Esophagus squamous epithelium (tissue), 5 donors: ENCODE data around the gene DENR. TPM values are rescaled to one million over a fixed set of nuclear protein-coding genes. Genes with fewer than 3 reads are reported as not detected.
"Not testable (repeated sequence)": the region's sequence is repeated elsewhere in the genome, so short reads cannot be mapped to it uniquely, and the experiment has no call there.

Experiments
- DNase-seq: peaks from one replicate; lab custom pipeline; 2025; lab: John Stamatoyannopoulos, UW
- H3K27ac ChIP-seq, 4 donors: fragments of 200-600 bp; sonication (generic); one replicate each; pipeline ENCODE4 v1.5.1; 2016 to 2019; ENCODE audit warnings: mild to moderate bottlenecking in 1 of 4
- H3K27me3 ChIP-seq, 4 donors: fragments of 200-600 bp; sonication (generic); 1 replicate in 3 of 4; 2 replicates in 1 of 4; pipeline versions ENCODE4 v1.5.1 to v1.6.0; 2017 to 2021; ENCODE audit warnings: antibody characterized with exemption in 1 of 4
- H3K36me3 ChIP-seq, 3 donors: fragments of 200-600 bp; sonication (generic); one replicate each; pipeline ENCODE4 v1.5.1; 2016 to 2019
- H3K4me1 ChIP-seq, 3 donors: fragments of 200-600 bp; sonication (generic); one replicate each; pipeline ENCODE4 v1.5.1; 2017 to 2019
- H3K4me3 ChIP-seq, 4 donors: fragments of 200-600 bp; sonication (generic); 1 replicate in 3 of 4; 2 replicates in 1 of 4; pipeline ENCODE4 v1.5.1; 2016 to 2019; ENCODE audit warnings: mild to moderate bottlenecking in 2 of 4, moderate library complexity in 1 of 4
- H3K9me3 ChIP-seq, 3 donors: fragments of 200-600 bp; sonication (generic); one replicate each; pipeline ENCODE4 v1.5.1; 2016 to 2019
- POLR2A ChIP-seq, 4 donors: fragments of 450-650 bp; IDR thresholded peaks; one replicate each; pipeline ENCODE4 v1.6.1; 2017; ENCODE audit warnings: antibody characterized with exemption in 4 of 4, mild to moderate bottlenecking in 4 of 4, moderate library complexity in 3 of 4
- WGBS, 2 donors: methylation state at CpG; one replicate each; pipeline ENCODE4 v1.1.5; 2018; 5-methylcytosine and 5-hydroxymethylcytosine counted together
- intact Hi-C: fragments of 100-400 bp; cut with DNase I; formaldehyde crosslinking; loops from one replicate; pipeline ENCODE4 v1.15.0; 2022
- total RNA-seq, 4 donors: library from RNA; depleted of rRNA; stranded (reverse); fragments of >200 nt; gene quantifications; one replicate each; pipeline ENCODE4 v1.1.0, GENCODE V29; 2016
- TF ChIP-seq, protein P1 (sequence below), 6 experiments: fragments of 450-650 bp in 4 of 6; fragments of 200-600 bp in 2 of 6; sonication (generic) in 2 of 6; IDR thresholded peaks; one replicate each; pipeline ENCODE4 v1.5.1; 2016 to 2019; ENCODE audit warnings: antibody characterized with exemption in 6 of 6, mild to moderate bottlenecking in 4 of 6, moderate library complexity in 4 of 6
- donor health status: DM: yes; HTN: yes; CAD: no.

Gene DENR
- total RNA-seq, 4 donors from 2014 or later: 23.3 to 40.1 (median 32.3) TPM

DNA sequence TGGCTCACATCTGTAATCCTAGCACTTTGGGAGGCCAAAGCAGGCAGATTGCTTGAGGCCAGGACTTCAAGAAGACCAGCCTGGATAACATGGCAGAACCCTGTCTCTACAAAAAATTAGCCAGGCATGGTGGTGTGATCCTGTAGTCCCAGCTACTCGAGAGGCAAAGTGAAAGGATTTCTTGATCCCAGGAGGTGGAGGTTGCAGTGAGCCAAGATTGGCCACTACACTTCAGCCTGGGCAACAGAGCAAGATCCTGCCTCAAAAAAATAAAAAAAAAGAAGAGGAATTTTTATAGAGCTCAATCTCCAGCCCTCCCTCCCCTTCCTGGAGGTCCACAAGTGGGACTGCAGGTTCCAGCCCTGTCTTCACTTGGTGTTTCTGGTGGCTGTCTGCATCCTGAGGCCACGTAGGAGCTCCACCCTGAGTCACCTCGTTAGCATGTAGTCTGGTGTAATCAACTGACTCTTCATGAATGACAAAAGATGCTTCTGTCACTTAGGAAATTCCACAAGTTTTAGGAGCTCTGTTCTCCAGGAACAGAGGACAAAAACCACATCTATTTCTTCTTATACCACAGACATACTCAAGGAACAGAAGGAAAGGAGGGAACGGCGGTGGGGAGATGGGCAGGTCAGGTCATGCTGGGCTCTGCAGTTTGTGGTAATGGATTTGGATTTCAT, 37.9 kb downstream of the DENR start:
- no peaks in the 10 kb centered on the region for H3K9me3 ChIP-seq
- no peaks in the 10 kb centered on the region for H3K4me1 ChIP-seq
- H3K27me3 ChIP-seq: no peaks in the 10 kb centered on the region
- intact Hi-C loops: loop anchor here (10.0 kb wide), 1 partner anchor 164 kb away; no protein-coding TSS in a partner anchor
- TF ChIP-seq, protein P1, sequence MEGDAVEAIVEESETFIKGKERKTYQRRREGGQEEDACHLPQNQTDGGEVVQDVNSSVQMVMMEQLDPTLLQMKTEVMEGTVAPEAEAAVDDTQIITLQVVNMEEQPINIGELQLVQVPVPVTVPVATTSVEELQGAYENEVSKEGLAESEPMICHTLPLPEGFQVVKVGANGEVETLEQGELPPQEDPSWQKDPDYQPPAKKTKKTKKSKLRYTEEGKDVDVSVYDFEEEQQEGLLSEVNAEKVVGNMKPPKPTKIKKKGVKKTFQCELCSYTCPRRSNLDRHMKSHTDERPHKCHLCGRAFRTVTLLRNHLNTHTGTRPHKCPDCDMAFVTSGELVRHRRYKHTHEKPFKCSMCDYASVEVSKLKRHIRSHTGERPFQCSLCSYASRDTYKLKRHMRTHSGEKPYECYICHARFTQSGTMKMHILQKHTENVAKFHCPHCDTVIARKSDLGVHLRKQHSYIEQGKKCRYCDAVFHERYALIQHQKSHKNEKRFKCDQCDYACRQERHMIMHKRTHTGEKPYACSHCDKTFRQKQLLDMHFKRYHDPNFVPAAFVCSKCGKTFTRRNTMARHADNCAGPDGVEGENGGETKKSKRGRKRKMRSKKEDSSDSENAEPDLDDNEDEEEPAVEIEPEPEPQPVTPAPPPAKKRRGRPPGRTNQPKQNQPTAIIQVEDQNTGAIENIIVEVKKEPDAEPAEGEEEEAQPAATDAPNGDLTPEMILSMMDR (IDR thresholded peaks at IDR 0.05): no peak
- TF ChIP-seq POLR2A (IDR thresholded peaks at IDR 0.05): no peak
- H3K4me3 ChIP-seq: no peak overlapping the region
- DNase-seq: no peak
- WGBS, 2 donors: 42 to 62% methylated on average over 5 of the region's 5 CpGs
- H3K27ac ChIP-seq: no peak overlapping the region
- no peaks in the 10 kb centered on the region for H3K36me3 ChIP-seq

DNA sequence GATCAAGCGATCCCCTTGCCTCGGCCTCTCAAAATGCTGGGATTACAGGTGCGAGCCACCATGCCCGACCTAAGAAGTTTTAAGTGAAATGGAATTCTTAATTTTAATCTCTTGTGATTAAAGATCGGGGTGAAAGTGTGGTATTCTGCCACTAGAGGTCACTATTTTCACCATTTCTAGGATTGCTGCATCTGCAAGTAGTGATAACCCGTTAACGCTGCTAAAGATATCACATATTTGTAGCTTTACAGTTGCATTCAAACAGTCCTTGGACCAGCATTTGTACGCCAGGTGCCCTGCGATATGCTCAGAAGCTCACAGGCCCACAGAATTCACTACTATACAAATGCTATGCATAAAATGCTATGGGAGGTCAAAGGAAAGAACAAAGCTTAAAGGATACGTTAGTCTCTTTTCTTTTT, 41.1 kb downstream of the DENR start:
- intact Hi-C loops: loop anchor here (10.0 kb wide), 1 partner anchor 161 kb away; no protein-coding TSS in a partner anchor
- H3K36me3 ChIP-seq: no peaks in the 10 kb centered on the region
- no peaks in the 10 kb centered on the region for H3K4me1 ChIP-seq
- H3K27ac ChIP-seq: no peak overlapping the region
- WGBS, 2 donors: 9 to 19% methylated on average over 10 of the region's 10 CpGs
- TF ChIP-seq, protein P1 (IDR thresholded peaks at IDR 0.05): peak in 5 of 6 experiments; percentile 64 to 76 (median 73)
- no peak for TF ChIP-seq POLR2A (IDR thresholded peaks at IDR 0.05)
- H3K9me3 ChIP-seq: no peaks in the 10 kb centered on the region
- no peak overlapping the region for H3K4me3 ChIP-seq
- DNase-seq: no peak
- H3K27me3 ChIP-seq: no peaks in the 10 kb centered on the region

DNA sequence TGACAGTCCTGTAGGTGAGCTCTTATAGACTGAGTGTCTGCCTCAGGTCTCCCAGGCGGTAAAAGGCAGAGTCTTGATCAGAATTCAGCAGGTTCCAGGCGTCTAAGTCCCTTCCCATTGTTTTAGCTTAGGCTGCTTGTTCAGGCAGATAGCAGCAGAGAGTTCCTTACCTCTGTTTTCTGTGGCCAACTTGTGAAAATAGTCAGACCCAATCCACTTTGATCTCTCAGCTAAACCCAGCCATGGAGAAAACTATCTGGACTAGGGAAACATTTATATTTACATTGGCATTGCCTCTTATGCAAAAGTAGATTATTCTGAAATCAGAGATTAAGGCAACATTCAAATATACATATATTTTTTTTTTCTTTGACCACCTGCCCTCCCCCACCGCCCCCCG, 43.2 kb downstream of the DENR start:
- no peak overlapping the region for H3K27ac ChIP-seq
- H3K4me3 ChIP-seq: no peak overlapping the region
- H3K36me3 ChIP-seq: no peaks in the 10 kb centered on the region
- DNase-seq: no peak
- TF ChIP-seq, protein P1 (IDR thresholded peaks at IDR 0.05): no peak
- TF ChIP-seq POLR2A (IDR thresholded peaks at IDR 0.05): no peak
- no peaks in the 10 kb centered on the region for H3K9me3 ChIP-seq
- H3K27me3 ChIP-seq: no peaks in the 10 kb centered on the region
- intact Hi-C loops: loop anchor here (10.0 kb wide), 1 partner anchor 159 kb away; no protein-coding TSS in a partner anchor
- 57 to 68% methylated on average over 4 of the region's 4 CpGs for WGBS, 2 donors
- H3K4me1 ChIP-seq: no peaks in the 10 kb centered on the region

DNA sequence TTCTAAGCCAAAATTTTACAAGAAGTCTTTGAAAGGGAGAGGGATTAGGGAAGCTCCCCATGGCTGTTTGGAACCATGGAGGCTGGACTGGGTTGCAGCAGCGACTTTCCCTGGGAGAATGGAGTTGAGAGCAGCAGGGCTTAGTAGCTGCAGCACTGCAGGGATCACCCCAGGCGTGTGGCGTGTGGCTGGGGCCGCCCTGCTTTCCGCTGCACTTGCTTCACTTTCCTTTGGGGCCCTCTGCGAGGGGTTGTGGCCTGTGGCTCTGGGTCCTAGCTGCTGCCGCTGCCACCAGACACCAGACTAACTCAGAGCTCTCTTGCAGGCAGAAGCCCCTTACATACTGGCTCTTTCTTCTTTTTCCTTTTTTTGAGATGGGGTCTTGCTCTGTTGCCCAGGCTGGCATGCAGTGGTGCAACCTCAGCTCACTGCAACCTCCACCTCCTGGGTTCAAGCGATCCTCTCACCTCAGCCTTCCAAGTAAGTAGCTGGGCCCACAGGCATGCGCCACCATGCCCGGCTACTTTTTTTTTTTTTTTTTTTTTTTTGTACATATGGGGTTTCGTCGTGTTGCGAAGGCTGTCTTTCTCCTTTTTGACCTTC, 47.1 kb downstream of the DENR start:
- DNase-seq: no peak
- Histone ChIP-seq H3K4me1 (no peaks in the 10 kb centered on the region), H3K27me3 (no peaks in the 10 kb centered on the region), H3K4me3 (no peak overlapping the region), H3K36me3 (no peaks in the 10 kb centered on the region), H3K27ac (no peak overlapping the region), H3K9me3 (no peaks in the 10 kb centered on the region)
- intact Hi-C loops: loop anchor here (10.0 kb wide), 1 partner anchor 155 kb away; no protein-coding TSS in a partner anchor
- WGBS, 2 donors: 81 to 82% methylated on average over 12 to 13 of the region's 13 CpGs
- no peak for TF ChIP-seq POLR2A (IDR thresholded peaks at IDR 0.05)
- TF ChIP-seq, protein P1 (IDR thresholded peaks at IDR 0.05): no peak

DNA sequence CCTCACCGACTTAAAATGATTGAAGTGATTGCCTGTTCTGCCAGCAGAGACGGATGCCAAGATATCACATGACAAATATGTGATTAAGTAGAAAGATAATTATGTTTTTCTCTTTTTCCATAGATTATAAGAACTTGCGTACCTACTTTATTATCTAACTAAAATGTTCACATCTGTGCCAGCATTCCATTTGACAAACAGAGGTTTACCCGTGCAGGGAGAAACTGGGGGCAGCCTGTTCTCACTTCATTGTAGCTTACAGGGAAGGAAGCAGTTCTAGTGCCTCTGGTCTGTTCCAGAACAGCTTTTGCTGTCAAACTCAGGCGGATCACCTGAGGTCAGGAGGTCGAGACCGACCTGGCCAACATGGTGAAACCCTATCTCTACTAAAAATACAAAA, 51.3 kb downstream of the DENR start:
- Histone ChIP-seq H3K27me3 (no peaks in the 10 kb centered on the region), H3K4me1 (no peaks in the 10 kb centered on the region), H3K36me3 (no peaks in the 10 kb centered on the region), H3K9me3 (no peaks in the 10 kb centered on the region), H3K27ac (no peak overlapping the region), H3K4me3 (no peak overlapping the region)
- WGBS, 2 donors: 72 to 74% methylated on average over 7 of the region's 7 CpGs
- TF ChIP-seq, protein P1 (IDR thresholded peaks at IDR 0.05): no peak
- TF ChIP-seq POLR2A (IDR thresholded peaks at IDR 0.05): no peak
- no peak for DNase-seq
- intact Hi-C loops: no loop called here

DNA sequence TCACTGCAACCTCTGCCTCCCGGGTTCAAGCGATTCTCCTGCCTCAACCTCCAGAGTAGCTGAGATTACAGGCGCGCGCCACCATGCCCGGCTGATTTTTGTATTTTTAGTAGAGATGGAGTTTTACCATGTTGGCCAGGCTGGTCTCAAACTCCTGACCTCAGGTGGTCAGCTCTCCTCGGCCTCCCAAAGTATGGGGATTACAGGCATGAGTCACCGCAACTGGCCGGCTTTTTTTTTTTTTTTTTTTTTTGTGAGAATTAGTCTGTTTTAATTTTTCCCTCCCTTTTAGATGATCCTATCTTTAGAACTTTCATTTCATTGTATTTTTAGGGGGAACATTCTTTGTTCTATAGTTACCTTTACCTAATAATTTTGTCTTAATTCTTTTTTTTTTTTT, 52.3 kb downstream of the DENR start:
- 89 to 92% methylated on average over 9 of the region's 9 CpGs for WGBS, 2 donors
- H3K27me3 ChIP-seq, H3K9me3 ChIP-seq, intact Hi-C loops, H3K27ac ChIP-seq, H3K4me3 ChIP-seq, DNase-seq, H3K4me1 ChIP-seq, H3K36me3 ChIP-seq: not testable (repeated sequence)
